ENCODE results near the gene RFX8. TPM values are rescaled to one million over a fixed set of nuclear protein-coding genes. Genes with fewer than 3 reads are reported as not detected.

The RFX8 gene
- total RNA-seq, 4 donors from 2014 or later = 0.91 TPM; not detected in 3

- Histone ChIP-seq H3K9me3 (no peaks in the 10 kb centered on the region), H3K4me1 (peaks cover 0 to 13% (median 8%) of the 10 kb centered on the region in 4 donors), H3K4me3 (no peak overlapping the region), H3K27ac (replicated peaks in 1 of 4) (no peak overlapping the region), H3K36me3 (no peaks in the 10 kb centered on the region), H3K27me3 (no peaks in the 10 kb centered on the region)
- DNase-seq (ENCODE audit: extremely low spot score) = no peak
- 29% methylated on average over 4 of the region's 4 CpGs for WGBS
- intact Hi-C loops (cut with DNase I) = no loop called here
- TF ChIP-seq POLR2A (IDR thresholded peaks at IDR 0.05; ENCODE audit: low read depth) (no peak), CTCF (IDR thresholded peaks at IDR 0.05) (no peak), POLR2AphosphoS5 (IDR thresholded peaks at IDR 0.05) (no peak)
These were observed 4.4 kb upstream of the RFX8 start for GRCh38 chr2:101479328-101479727.

- Histone ChIP-seq H3K4me3 (no peak overlapping the region), H3K27me3 (no peaks in the 10 kb centered on the region), H3K36me3 (no peaks in the 10 kb centered on the region), H3K4me1 (peaks cover 5 to 21% (median 17%) of the 10 kb centered on the region in 4 donors), H3K9me3 (no peaks in the 10 kb centered on the region), H3K27ac (replicated peaks in 1 of 4) (no peak overlapping the region)
- TF ChIP-seq EP300 (IDR thresholded peaks at IDR 0.05) (no peak), POLR2AphosphoS5 (IDR thresholded peaks at IDR 0.05) (no peak), POLR2A (IDR thresholded peaks at IDR 0.05; ENCODE audit: low read depth) (no peak), CTCF (IDR thresholded peaks at IDR 0.05) (no peak)
- 54% methylated on average over 2 of the region's 2 CpGs for WGBS
- intact Hi-C loops (cut with DNase I) = no loop called here
- DNase-seq (ENCODE audit: extremely low spot score) = no peak
These were observed 3.5 kb upstream of the RFX8 start for GRCh38 chr2:101478181-101479001.

- no peak for DNase-seq (ENCODE audit: extremely low spot score)
- 93% methylated on average over 2 of the region's 2 CpGs for WGBS
- Histone ChIP-seq H3K4me1 (peaks cover 6 to 22% (median 20%) of the 10 kb centered on the region in 4 donors), H3K36me3 (no peaks in the 10 kb centered on the region), H3K4me3 (no peak overlapping the region), H3K9me3 (no peaks in the 10 kb centered on the region), H3K27ac (replicated peaks in 1 of 4) (no peak overlapping the region), H3K27me3 (no peaks in the 10 kb centered on the region)
- TF ChIP-seq POLR2A (IDR thresholded peaks at IDR 0.05; ENCODE audit: low read depth) (no peak), EP300 (IDR thresholded peaks at IDR 0.05) (no peak), CTCF (IDR thresholded peaks at IDR 0.05) (no peak), POLR2AphosphoS5 (IDR thresholded peaks at IDR 0.05) (no peak)
- intact Hi-C loops (cut with DNase I) = no loop called here
These were observed 2.6 kb upstream of the RFX8 start for GRCh38 chr2:101477556-101477955.

- H3K4me3 ChIP-seq = no peak overlapping the region
- H3K27me3 ChIP-seq = no peaks in the 10 kb centered on the region
- no peaks in the 10 kb centered on the region for H3K36me3 ChIP-seq
- no peaks in the 10 kb centered on the region for H3K9me3 ChIP-seq
- no peak for DNase-seq (ENCODE audit: extremely low spot score)
- WGBS = 92% methylated on average over 8 of the region's 8 CpGs
- intact Hi-C loops (cut with DNase I) = no loop called here
- TF ChIP-seq POLR2AphosphoS5 (IDR thresholded peaks at IDR 0.05) (no peak), EP300 (IDR thresholded peaks at IDR 0.05) (no peak), CTCF (IDR thresholded peaks at IDR 0.05) (no peak), POLR2A (IDR thresholded peaks at IDR 0.05; ENCODE audit: low read depth) (no peak)
- peaks cover 6 to 22% (median 20%) of the 10 kb centered on the region in 4 donors for H3K4me1 ChIP-seq
- H3K27ac ChIP-seq (replicated peaks in 1 of 4) = no peak overlapping the region
These were observed 1.8 kb upstream of the RFX8 start for GRCh38 chr2:101476605-101477208.

Data from esophagus muscularis mucosa (tissue), 4 donors.